ENCODE measurements around the gene MRGPRD. TPM values are rescaled to one million over a fixed set of nuclear protein-coding genes. Genes with fewer than 3 reads are reported as not detected.
A peak's percentile ranks its signal among the peaks of the same experiment; 100 is the strongest.

Gene MRGPRD
- total and polyA plus RNA-seq, 9 donors = not detected

GRCh38 chr11:68979931-68980775 is 633 bp downstream of the MRGPRD start:
- Histone ChIP-seq H3K9me3 (no peaks in the 10 kb centered on the region), H3K4me3 (no peak overlapping the region), H3K27me3 (no peaks in the 10 kb centered on the region), H3K27ac (no peak overlapping the region), H3K4me1 (ENCODE audit: insufficient read depth) (no peaks in the 10 kb centered on the region), H3K36me3 (no peaks in the 10 kb centered on the region)
- TF ChIP-seq EP300 (IDR thresholded peaks at IDR 0.05) (no peak), POLR2A (IDR thresholded peaks at IDR 0.05) (no peak)
- TF ChIP-seq, protein P1, sequence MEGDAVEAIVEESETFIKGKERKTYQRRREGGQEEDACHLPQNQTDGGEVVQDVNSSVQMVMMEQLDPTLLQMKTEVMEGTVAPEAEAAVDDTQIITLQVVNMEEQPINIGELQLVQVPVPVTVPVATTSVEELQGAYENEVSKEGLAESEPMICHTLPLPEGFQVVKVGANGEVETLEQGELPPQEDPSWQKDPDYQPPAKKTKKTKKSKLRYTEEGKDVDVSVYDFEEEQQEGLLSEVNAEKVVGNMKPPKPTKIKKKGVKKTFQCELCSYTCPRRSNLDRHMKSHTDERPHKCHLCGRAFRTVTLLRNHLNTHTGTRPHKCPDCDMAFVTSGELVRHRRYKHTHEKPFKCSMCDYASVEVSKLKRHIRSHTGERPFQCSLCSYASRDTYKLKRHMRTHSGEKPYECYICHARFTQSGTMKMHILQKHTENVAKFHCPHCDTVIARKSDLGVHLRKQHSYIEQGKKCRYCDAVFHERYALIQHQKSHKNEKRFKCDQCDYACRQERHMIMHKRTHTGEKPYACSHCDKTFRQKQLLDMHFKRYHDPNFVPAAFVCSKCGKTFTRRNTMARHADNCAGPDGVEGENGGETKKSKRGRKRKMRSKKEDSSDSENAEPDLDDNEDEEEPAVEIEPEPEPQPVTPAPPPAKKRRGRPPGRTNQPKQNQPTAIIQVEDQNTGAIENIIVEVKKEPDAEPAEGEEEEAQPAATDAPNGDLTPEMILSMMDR (IDR thresholded peaks at IDR 0.05) = no peak
- intact Hi-C loops (cut with DNase I) = no loop called here
- DNase-seq = peak in 1 of 5 donors; percentile 5
- 84 to 87% (median 86%) methylated on average over 33 of the region's 33 CpGs for whole genome bisulfite sequencing, 3 donors

GRCh38 chr11:68978931-68979594 is 1.7 kb downstream of the MRGPRD start:
- Histone ChIP-seq H3K27ac (no peak overlapping the region), H3K4me3 (no peak overlapping the region), H3K4me1 (ENCODE audit: insufficient read depth) (no peaks in the 10 kb centered on the region), H3K27me3 (no peaks in the 10 kb centered on the region), H3K36me3 (no peaks in the 10 kb centered on the region), H3K9me3 (no peaks in the 10 kb centered on the region)
- 61 to 70% (median 66%) methylated on average over 15 of the region's 15 CpGs for WGBS, 3 donors
- DNase-seq = peak in 1 of 5 donors; percentile 5
- TF ChIP-seq EP300 (IDR thresholded peaks at IDR 0.05) = no peak
- no peak for TF ChIP-seq POLR2A (IDR thresholded peaks at IDR 0.05)
- intact Hi-C loops (cut with DNase I) = no loop called here

GRCh38 chr11:68978626-68978930 is 2.2 kb downstream of the MRGPRD start:
- no peaks in the 10 kb centered on the region for H3K4me1 ChIP-seq (ENCODE audit: insufficient read depth)

GRCh38 chr11:68977781-68978625 is 2.8 kb downstream of the MRGPRD start:
- no peak overlapping the region for H3K27ac ChIP-seq
- H3K36me3 ChIP-seq = no peaks in the 10 kb centered on the region
- H3K9me3 ChIP-seq = no peaks in the 10 kb centered on the region
- no peaks in the 10 kb centered on the region for H3K27me3 ChIP-seq
- intact Hi-C loops (cut with DNase I) = no loop called here
- WGBS, 3 donors = 66 to 67% (median 66%) methylated on average over 14 of the region's 14 CpGs
- TF ChIP-seq POLR2A (IDR thresholded peaks at IDR 0.05) (no peak), EP300 (IDR thresholded peaks at IDR 0.05) (no peak)
- TF ChIP-seq, protein P1 (IDR thresholded peaks at IDR 0.05) = no peak
- peak in 1 of 5 donors; percentile 2 for DNase-seq
- H3K4me3 ChIP-seq = no peak overlapping the region
- no peaks in the 10 kb centered on the region for H3K4me1 ChIP-seq (ENCODE audit: insufficient read depth)

More at GRCh38 chr11:68978626-68978930, 2.2 kb downstream of the MRGPRD start:
- Histone ChIP-seq H3K36me3 (no peaks in the 10 kb centered on the region), H3K4me3 (no peak overlapping the region), H3K9me3 (no peaks in the 10 kb centered on the region), H3K27ac (no peak overlapping the region), H3K27me3 (no peaks in the 10 kb centered on the region)
- no peak for TF ChIP-seq POLR2A (IDR thresholded peaks at IDR 0.05)
- TF ChIP-seq, protein P1 (IDR thresholded peaks at IDR 0.05) = no peak
- DNase-seq = peak in 1 of 5 donors; percentile 1
- WGBS, 3 donors = 75 to 77% (median 77%) methylated on average over 5 of the region's 5 CpGs
- intact Hi-C loops (cut with DNase I) = no loop called here
